ENCODE results near the gene STEAP4. TPM values are rescaled to one million over a fixed set of nuclear protein-coding genes. Genes with fewer than 3 reads are reported as not detected.

STEAP4 gene
- not detected in 2 replicates for total RNA-seq (2014; rRNA removed; shearing (Covaris generic))

DNA sequence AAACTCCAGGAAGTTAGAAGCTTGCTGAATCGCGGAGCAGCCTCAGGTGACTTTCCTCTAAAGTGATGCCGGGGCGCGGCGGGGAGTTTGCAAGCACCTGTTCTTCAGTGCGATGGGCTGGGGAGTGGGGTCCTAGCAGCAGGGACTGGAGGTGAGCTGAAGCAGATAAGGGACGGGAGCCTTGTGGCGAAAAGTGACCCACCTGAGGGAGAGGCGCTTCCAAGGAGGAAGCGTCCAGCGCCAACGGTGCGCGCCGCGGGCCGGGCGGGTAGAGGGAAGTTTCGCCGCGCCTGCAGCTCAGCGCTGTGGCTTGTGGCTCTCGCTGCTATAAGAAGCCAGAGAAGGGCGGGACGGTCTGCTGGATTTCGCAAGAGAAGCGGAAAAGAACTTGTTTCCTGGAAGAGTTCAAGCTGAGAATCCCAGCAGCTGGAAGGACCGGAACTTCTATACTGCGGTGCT, at the start of gene STEAP4:
Gene STEAP4 (minus strand): TSS at position 305 of the 459 bp plus-strand sequence. CDS start 22,625 bp downstream, outside the sequence.
- Histone ChIP-seq H3K27me3 (replicated peaks) (0 out of 2 replicates have a peak, but pooled peaks cover 4% of the 10 kb centered on the region), H3K27ac (no peak within 1 kb of the TSS)
- DNase-seq (ENCODE audit: low read depth in 1 of 2, low spot score in 2 of 2) = no peak

DNA sequence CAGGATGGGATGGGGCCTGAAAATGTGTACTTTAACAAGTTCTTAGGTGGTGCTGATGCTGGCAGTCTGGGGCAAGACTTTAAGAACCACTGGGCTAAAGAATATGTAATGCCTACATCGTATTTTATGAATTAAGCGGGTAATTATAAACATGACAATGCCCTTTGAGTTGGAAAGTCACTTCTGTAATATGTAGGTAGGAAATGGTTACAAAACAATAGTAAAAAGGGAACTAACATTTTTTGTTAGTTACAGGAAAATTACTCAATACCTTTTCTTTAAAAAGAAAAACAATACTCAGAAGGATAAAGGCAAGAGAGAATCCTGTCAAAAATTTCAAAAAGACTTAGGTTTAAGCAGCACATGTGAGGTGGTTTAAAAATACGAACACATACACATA, 48.3 kb upstream of the STEAP4 start:
- H3K27me3 ChIP-seq (replicated peaks) = no peaks in the 10 kb centered on the region; the same call in 1 of the 2 replicates
- H3K36me3 ChIP-seq = no peaks in the 10 kb centered on the region
- no peaks in the 10 kb centered on the region for H3K9me3 ChIP-seq (replicated peaks)
- H3K27ac ChIP-seq = no peak overlapping the region
- no peak overlapping the region for H3K4me3 ChIP-seq
- no peak for DNase-seq (ENCODE audit: low read depth in 1 of 2, low spot score in 2 of 2)
- no peaks in the 10 kb centered on the region for H3K4me1 ChIP-seq (replicated peaks)

More for the DNA sequence above, at the start of gene STEAP4:
- H3K4me1 ChIP-seq (replicated peaks) = no peaks in the 10 kb centered on the region
- no peak within 1 kb of the TSS for H3K4me3 ChIP-seq
- H3K9me3 ChIP-seq (replicated peaks) = no peaks in the 10 kb centered on the region
- no peaks in the 10 kb centered on the region for H3K36me3 ChIP-seq

DNA sequence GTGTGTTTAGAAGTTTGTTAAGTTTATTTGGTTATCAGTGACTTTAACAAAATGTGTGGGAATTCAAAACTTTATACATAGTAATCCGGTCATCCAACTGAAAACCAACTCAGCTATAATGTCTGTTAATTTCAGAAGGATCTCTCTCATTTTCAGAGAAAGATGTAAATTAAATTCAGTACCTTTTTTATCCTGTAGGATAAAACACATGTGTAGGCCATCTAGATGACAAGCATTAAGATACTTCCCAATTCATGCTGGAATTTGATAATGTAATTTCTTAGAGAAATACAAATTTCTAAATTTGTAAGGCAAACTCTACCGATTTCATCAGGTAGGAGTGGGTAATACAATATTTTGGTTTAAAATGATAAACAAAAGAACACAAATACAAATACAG, 43.4 kb upstream of the STEAP4 start:
- Histone ChIP-seq H3K36me3 (no peaks in the 10 kb centered on the region), H3K9me3 (replicated peaks) (no peaks in the 10 kb centered on the region), H3K27me3 (replicated peaks) (no peaks in the 10 kb centered on the region; the same call in 1 of the 2 replicates), H3K4me1 (replicated peaks) (no peaks in the 10 kb centered on the region), H3K27ac (no peak overlapping the region), H3K4me3 (no peak overlapping the region)
- no peak for DNase-seq (ENCODE audit: low read depth in 1 of 2, low spot score in 2 of 2)

DNA sequence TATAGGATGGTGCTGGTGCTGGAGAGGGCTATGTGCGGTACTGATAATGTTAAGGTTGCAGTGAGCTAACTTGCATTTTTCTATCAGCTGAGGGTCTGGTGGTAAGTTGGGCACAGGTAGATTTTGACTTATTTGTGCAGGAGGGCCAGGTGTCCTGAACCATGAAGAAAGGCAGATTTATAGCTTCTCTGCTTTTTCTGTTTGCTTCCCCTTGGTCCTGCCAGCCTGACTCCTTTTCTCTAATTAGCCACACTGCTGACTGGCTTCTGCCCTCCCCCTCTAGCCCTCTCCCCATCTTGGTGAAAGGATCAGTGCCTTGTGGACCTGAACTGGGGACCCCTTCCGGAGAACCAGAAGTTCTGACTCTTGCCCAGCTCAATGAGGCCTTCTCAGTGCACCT, 40.8 kb upstream of the STEAP4 start:
- Histone ChIP-seq H3K4me3 (no peak overlapping the region), H3K27me3 (replicated peaks) (no peaks in the 10 kb centered on the region), H3K9me3 (replicated peaks) (no peaks in the 10 kb centered on the region), H3K4me1 (replicated peaks) (no peaks in the 10 kb centered on the region), H3K27ac (no peak overlapping the region), H3K36me3 (no peaks in the 10 kb centered on the region)
- no peak for DNase-seq (ENCODE audit: low read depth in 1 of 2, low spot score in 2 of 2)

DNA sequence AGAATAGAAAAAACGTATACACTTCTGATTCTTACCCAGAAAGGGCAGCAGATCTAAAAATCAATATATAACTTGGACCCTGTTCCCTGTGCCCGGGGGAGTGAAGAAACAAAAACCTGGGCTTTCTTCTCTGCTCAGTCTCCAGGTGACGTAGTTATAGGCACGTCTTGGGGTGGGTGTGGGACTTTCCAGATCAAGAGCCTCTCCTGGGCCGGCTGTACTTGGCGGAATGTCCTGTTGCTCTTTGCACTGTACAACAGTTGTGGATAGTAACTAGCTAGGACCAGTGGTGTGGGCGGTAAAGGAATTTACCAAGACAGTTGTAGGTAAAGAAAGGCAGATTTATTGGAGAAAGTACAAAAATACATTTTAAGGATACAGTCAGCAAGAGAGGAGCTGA, 40.4 kb upstream of the STEAP4 start:
- DNase-seq (ENCODE audit: low read depth in 1 of 2, low spot score in 2 of 2) = no peak
- Histone ChIP-seq H3K27ac (no peak overlapping the region), H3K4me3 (no peak overlapping the region), H3K4me1 (replicated peaks) (no peaks in the 10 kb centered on the region), H3K9me3 (replicated peaks) (no peaks in the 10 kb centered on the region), H3K36me3 (no peaks in the 10 kb centered on the region), H3K27me3 (replicated peaks) (no peaks in the 10 kb centered on the region)

DNA sequence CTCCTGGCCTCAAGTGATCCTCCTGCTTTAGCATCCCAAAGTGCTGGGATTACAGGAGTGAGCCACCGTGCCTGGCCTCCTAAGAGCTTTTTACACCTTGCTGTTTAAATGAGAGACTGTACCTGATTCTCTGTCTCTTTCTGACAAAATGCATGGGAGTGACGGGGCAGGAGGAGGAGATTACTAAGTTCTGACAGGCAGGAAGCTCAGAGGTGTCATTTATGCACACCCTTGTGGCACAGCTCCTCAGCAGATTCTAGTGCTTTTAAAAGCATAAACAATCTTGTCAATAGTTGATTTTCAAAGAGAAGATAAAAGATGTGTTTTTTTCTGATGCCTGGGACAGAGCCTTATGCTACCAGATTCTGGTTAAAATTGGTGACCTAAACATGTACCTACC, 39.7 kb upstream of the STEAP4 start:
- Histone ChIP-seq H3K9me3 (replicated peaks) (no peaks in the 10 kb centered on the region), H3K27ac (no peak overlapping the region), H3K4me1 (replicated peaks) (no peaks in the 10 kb centered on the region), H3K27me3 (replicated peaks) (no peaks in the 10 kb centered on the region), H3K4me3 (no peak overlapping the region), H3K36me3 (no peaks in the 10 kb centered on the region)
- no peak for DNase-seq (ENCODE audit: low read depth in 1 of 2, low spot score in 2 of 2)

DNA sequence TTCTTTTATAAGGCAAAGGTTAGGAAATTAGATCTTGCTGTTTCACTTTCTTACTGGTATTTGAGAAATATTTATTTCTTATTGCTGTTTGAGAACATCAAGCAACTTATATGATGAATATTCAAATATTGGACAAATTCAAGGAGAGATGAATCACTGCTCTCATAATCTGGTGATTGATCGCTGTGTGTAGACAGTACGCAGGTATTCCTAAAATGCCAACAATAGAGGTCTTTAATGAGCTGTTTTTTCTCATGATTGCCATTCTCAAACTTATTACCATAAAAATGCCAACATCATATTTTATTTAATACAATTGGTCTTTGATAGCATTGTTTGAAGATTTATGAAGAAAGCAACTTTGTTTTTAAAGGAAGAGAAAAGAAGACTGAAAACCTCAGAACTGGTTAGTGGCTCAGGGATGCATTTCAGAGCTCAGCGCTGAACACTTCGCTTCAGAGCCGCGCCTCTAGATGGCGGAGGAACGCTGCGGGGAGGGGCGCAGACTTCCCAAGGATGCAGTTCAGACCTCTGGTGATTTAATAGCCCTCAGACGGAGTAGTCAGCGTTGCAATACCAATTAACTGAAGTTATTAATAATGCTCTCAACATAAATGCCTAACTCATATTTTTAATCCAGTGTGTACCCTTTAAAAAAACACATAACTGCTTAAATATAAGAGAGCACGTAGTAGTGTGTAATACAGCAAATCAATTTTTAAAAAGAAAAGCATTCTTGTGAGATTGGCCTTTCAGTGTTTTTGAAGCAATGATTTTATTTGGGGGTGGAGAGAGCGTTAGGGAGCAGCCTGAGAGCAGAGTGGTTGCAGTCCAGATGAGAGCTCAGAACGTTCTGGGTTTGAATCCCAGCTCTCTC, 38.5 kb upstream of the STEAP4 start:
- DNase-seq (ENCODE audit: low read depth in 1 of 2, low spot score in 2 of 2) = no peak
- no peaks in the 10 kb centered on the region for H3K27me3 ChIP-seq (replicated peaks)
- no peak overlapping the region for H3K27ac ChIP-seq
- no peaks in the 10 kb centered on the region for H3K9me3 ChIP-seq (replicated peaks)
- no peaks in the 10 kb centered on the region for H3K36me3 ChIP-seq
- no peak overlapping the region for H3K4me3 ChIP-seq
- H3K4me1 ChIP-seq (replicated peaks) = no peaks in the 10 kb centered on the region

DNA sequence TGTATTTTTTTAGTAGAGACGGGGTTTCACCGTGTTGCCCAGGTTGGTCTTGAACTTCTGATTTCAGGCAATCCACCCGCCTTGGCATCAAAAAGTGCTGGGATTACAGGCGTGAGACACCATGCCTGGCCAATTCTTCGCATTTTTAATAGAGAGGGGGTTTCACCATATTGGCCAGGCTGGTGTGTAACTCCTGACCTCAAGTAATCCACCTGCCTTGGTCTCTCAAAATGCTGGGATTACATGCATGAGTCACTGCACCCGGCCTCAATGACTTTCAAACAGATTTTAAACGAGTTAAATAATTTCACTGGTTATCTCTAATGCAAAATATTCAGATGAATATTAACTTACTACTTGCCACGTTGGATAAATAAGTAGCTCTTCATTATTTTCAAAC, 37.6 kb upstream of the STEAP4 start:
- H3K4me1 ChIP-seq (replicated peaks) = no peaks in the 10 kb centered on the region
- no peak overlapping the region for H3K27ac ChIP-seq
- H3K27me3 ChIP-seq (replicated peaks) = no peaks in the 10 kb centered on the region
- H3K9me3 ChIP-seq (replicated peaks) = no peaks in the 10 kb centered on the region
- H3K4me3 ChIP-seq = no peak overlapping the region
- no peaks in the 10 kb centered on the region for H3K36me3 ChIP-seq
- DNase-seq (ENCODE audit: low read depth in 1 of 2, low spot score in 2 of 2) = no peak

DNA sequence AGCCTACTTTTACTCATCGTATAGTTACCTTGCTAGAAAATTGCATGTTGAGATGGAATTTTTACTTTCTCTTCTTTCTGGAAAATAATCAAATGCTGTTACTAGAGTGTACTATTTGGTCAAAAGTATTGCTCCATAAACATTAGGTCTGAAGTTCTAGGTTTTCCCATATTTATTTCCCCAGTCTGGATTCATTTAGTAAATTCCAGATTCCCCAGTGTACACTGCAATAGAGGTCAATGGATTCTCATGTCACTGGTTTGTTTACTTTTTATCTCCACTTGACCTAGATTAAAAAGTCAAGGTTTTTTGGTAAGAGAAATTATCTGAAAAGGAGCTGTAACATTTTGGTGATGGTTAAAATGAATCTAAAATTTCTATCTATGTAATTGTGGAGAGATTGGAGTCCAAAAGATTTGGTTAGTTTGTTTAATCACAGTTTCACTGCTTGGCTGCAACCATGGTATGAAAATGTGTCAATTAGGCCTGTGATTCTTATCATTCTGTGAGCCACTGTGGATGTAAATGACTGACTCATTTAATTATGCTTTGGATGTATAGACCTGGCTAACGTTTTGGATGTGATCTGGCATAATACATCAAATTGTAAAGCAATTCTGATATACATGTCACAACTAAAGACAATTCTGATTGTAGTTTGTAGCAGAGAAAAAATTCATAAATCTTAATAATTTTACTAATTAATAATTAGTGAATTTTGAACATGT, 32.7 kb upstream of the STEAP4 start:
- H3K9me3 ChIP-seq (replicated peaks) = no peaks in the 10 kb centered on the region
- no peaks in the 10 kb centered on the region for H3K27me3 ChIP-seq (replicated peaks)
- H3K4me3 ChIP-seq = no peak overlapping the region
- no peaks in the 10 kb centered on the region for H3K36me3 ChIP-seq
- 0 out of 2 replicates have a peak, but pooled peaks cover 3% of the 10 kb centered on the region for H3K4me1 ChIP-seq (replicated peaks)
- DNase-seq (ENCODE audit: low read depth in 1 of 2, low spot score in 2 of 2) = no peak
- H3K27ac ChIP-seq = no peak overlapping the region

DNA sequence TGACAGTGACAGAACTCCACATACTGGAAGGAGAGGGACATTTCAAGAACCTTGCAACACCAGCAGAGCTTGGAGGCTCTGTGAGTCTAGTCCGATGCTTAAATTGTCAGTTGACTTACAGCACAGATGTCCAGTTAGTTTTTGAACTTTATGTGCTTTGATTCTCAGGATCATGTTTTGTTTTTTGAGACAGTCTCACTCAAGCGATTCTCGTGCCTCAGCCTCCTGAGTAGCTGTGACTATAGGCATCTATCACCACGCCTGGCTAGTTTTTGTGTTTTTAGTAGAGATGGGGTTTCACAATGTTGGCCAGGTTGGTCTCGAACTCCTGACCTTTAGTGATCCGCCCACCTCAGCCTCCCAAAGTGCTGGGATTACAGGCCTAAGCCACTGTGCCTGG, 31.8 kb upstream of the STEAP4 start:
- no peaks in the 10 kb centered on the region for H3K27me3 ChIP-seq (replicated peaks)
- no peak overlapping the region for H3K4me3 ChIP-seq
- H3K36me3 ChIP-seq = no peaks in the 10 kb centered on the region
- H3K9me3 ChIP-seq (replicated peaks) = no peaks in the 10 kb centered on the region
- no peak for DNase-seq (ENCODE audit: low read depth in 1 of 2, low spot score in 2 of 2)
- H3K27ac ChIP-seq = no peak overlapping the region
- H3K4me1 ChIP-seq (replicated peaks) = 0 out of 2 replicates have a peak, but pooled peaks cover 3% of the 10 kb centered on the region

DNA sequence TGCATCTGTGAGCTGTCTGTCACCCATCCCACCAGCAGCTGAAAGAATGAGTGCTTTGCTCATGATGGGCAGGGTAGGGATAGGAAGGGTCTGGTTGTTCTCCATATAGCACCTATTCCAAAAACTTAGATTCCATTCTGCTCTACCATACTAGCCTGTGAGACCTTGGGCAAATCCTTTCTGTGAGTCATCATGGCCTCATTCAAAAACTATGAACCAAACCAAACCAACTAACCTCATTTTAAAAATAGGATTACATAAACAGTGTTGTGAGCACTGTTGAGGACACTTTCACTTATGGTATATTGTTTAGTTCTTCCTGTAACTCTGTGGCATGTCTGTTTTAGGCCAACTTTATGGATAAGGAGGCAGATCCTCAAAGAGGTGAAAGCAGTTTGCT, 30.9 kb upstream of the STEAP4 start:
- H3K27me3 ChIP-seq (replicated peaks) = no peaks in the 10 kb centered on the region
- peak in 1 of 2 experiments; percentile 33 for DNase-seq (ENCODE audit: low read depth in 1 of 2, low spot score in 2 of 2)
- H3K9me3 ChIP-seq (replicated peaks) = no peaks in the 10 kb centered on the region
- H3K36me3 ChIP-seq = no peaks in the 10 kb centered on the region
- H3K4me3 ChIP-seq = no peak overlapping the region
- no peak overlapping the region for H3K27ac ChIP-seq
- 0 out of 2 replicates have a peak, but pooled peaks cover 3% of the 10 kb centered on the region for H3K4me1 ChIP-seq (replicated peaks)

DNA sequence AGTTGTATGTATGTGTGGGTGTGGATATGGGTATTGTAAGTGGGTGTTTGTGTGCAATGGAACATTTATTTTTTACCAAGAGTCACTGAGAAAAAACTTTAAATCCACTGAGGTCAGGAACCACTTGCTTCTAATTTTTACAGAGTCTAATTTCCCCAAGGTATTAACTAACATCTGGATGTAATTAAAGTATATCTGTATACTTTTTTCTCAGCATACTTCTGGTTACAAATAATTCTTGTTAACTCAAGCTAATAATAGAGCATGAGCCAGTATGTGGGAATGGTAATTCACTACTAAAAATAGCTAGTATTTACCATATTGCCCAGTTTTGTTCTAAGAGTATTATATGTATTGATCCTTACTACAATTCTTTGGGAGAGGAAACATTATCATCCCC, 24.6 kb upstream of the STEAP4 start:
- Histone ChIP-seq H3K27ac (no peak overlapping the region), H3K36me3 (no peaks in the 10 kb centered on the region)
- DNase-seq (ENCODE audit: low read depth in 1 of 2, low spot score in 2 of 2) = no peak

DNA sequence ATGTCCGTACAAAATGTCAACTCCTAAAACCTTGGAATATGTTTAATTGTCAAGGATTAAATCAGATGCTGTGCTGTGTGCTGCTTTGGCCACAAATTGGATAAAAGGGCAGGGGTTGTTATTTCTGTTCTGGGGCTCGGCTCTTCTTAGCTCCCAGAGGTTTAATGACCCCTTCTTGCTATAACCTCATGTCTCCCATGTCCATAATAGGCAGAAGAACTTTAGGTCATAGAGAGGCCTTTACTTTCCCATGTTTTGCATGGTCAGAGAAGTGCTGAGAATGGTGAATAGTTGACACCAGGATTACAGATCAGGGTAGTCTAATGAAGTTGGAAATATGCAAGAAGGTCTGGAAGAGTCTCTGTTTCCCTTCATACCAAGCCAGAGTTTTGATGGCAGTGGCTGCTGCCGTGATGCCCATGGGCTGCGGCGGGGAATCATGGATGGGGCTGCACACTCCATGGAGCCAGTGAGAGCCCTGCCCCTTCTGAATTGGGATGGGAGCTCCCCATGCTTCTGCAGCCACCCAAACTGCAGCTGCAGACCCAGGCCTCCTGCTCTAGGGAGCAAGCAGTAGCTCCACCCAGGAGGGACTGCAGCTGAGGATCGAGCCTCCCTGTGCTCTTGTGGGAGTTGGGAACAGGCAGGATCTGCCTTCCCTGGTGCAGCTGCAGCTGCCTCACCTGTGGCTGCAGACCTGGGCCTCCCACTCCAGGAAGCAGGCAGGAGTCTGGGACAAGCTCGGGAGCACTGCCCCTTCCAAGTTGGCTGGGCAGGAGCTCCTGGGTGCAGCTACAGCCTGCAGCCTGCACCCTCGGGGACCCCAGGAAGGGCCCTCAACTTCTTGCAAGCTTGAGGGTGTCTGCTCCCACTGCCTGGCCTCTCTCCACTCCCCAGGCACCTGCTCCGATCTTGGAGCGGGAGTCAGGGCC, 23.1 kb upstream of the STEAP4 start:
- Histone ChIP-seq H3K9me3 (replicated peaks) (no peaks in the 10 kb centered on the region), H3K27ac (no peak overlapping the region), H3K36me3 (no peaks in the 10 kb centered on the region), H3K27me3 (replicated peaks) (no peaks in the 10 kb centered on the region), H3K4me1 (replicated peaks) (no peaks in the 10 kb centered on the region), H3K4me3 (no peak overlapping the region)
- no peak for DNase-seq (ENCODE audit: low read depth in 1 of 2, low spot score in 2 of 2)

More for the DNA sequence above, 24.6 kb upstream of the STEAP4 start:
- no peaks in the 10 kb centered on the region for H3K27me3 ChIP-seq (replicated peaks)
- H3K4me3 ChIP-seq = no peak overlapping the region
- H3K9me3 ChIP-seq (replicated peaks) = no peaks in the 10 kb centered on the region
- H3K4me1 ChIP-seq (replicated peaks) = no peaks in the 10 kb centered on the region

All from SJSA1 (cell line).